ENCODE data around the gene PHACTR3. TPM values are rescaled to one million over a fixed set of nuclear protein-coding genes. Genes with fewer than 3 reads are reported as not detected.
"Not testable (repeated sequence)": the region's sequence is repeated elsewhere in the genome, so short reads cannot be mapped to it uniquely, and the experiment has no call there.

Gene PHACTR3
- total RNA-seq, 4 donors from 2014 or later = 1.4 to 7.2 (median 4.3) TPM

DNA sequence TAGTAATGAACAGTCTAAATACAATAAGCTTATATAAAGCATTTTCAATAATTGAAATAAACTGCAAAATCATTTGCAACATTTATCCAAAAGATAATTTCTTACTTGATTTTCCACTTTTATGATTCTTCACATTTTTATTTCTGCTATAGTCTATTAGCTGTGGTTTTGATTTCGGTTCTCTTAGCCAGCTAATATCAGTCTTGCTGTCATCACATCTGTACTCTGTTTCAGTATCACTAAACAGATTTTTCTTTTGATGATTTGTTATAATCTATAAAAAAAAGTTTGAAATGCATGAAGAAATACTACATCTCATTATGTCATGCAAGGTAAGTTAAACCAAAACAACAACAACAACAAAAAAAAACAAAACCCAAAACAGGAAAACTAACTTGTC lies 275.9 kb downstream of the PHACTR3 start:
- intact Hi-C loops (cut with DNase I; ENCODE audit: low total_unique reads) = no loop called here
- no peak overlapping the region for H3K4me3 ChIP-seq (ENCODE audit: low read depth, poor library complexity, severe bottlenecking)
- DNase-seq (ENCODE audit: low spot score in 2 of 2) = no peak
- WGBS, 2 donors = 74 to 82% methylated on average over 1 of the region's 1 CpG
- TF ChIP-seq, protein P1, sequence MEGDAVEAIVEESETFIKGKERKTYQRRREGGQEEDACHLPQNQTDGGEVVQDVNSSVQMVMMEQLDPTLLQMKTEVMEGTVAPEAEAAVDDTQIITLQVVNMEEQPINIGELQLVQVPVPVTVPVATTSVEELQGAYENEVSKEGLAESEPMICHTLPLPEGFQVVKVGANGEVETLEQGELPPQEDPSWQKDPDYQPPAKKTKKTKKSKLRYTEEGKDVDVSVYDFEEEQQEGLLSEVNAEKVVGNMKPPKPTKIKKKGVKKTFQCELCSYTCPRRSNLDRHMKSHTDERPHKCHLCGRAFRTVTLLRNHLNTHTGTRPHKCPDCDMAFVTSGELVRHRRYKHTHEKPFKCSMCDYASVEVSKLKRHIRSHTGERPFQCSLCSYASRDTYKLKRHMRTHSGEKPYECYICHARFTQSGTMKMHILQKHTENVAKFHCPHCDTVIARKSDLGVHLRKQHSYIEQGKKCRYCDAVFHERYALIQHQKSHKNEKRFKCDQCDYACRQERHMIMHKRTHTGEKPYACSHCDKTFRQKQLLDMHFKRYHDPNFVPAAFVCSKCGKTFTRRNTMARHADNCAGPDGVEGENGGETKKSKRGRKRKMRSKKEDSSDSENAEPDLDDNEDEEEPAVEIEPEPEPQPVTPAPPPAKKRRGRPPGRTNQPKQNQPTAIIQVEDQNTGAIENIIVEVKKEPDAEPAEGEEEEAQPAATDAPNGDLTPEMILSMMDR (IDR thresholded peaks at IDR 0.05) = no peak
- no peak for TF ChIP-seq POLR2A (IDR thresholded peaks at IDR 0.05)

DNA sequence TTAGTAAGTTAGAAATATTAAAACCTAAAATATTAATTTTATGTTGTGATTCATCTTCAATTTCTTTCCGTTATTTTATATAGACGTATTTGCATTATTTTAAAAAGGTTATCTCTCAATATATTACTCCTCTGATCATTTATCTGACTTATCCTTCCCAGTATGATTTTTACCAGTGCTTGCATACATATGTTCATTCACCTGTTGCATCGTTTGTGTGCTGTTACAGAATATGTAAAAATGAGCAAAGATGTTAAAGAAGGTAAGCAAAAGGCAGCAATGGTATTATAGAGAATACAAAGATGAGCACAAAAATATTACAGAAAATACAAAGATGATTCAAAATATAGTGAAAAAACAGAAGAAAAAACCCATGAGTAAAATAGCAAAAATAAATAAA lies 280.2 kb downstream of the PHACTR3 start:
- intact Hi-C loops (cut with DNase I; ENCODE audit: low total_unique reads) = no loop called here
- 88 to 93% methylated on average over 3 of the region's 3 CpGs for WGBS, 2 donors
- no peak overlapping the region for H3K4me3 ChIP-seq (ENCODE audit: low read depth, poor library complexity, severe bottlenecking)
- DNase-seq (ENCODE audit: low spot score in 2 of 2) = no peak
- TF ChIP-seq POLR2A (IDR thresholded peaks at IDR 0.05) = no peak
- TF ChIP-seq, protein P1 (IDR thresholded peaks at IDR 0.05) = no peak

DNA sequence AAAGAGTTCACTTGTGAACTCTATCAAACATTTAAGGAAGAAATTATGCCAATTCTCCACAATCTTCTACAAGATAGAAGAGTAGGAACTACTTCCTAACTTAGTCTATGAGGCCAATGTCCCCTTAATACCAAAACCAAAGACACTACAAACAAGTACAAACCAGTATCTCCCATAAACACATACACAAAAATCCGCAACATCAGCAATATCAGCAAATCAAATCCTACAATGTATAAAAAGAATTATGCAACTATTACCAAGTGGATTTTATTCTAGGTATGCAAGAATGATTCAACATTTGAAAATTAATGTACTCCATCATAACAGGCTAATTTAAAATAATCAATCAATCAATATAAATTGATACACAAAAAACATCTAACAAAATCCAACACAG lies 283.7 kb downstream of the PHACTR3 start:
- DNase-seq (ENCODE audit: low spot score in 2 of 2) = no peak
- intact Hi-C loops (cut with DNase I; ENCODE audit: low total_unique reads) = no loop called here
- no peak for TF ChIP-seq POLR2A (IDR thresholded peaks at IDR 0.05)
- TF ChIP-seq, protein P1 (IDR thresholded peaks at IDR 0.05) = no peak
- 95 to 96% methylated on average over 1 of the region's 1 CpG for WGBS, 2 donors
- no peak overlapping the region for H3K4me3 ChIP-seq (ENCODE audit: low read depth, poor library complexity, severe bottlenecking)

DNA sequence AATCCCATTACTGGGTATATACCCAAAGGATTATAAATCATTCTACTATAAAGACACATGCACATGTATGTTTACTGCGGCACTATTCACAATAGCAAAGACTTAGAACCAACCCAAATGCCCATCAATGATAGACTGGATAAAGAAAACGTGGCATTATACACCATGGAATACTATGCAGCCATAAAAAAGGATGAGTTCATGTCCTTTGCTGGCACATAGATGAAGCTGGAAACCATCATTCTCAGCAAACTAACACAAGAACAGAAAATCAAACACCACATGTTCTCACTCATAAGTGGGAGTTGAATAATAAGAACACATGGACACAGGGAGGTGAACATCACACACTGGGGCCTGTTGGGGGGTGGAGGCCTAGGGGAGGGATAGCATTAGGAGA lies 285.7 kb downstream of the PHACTR3 start:
- DNase-seq (ENCODE audit: low spot score in 2 of 2); intact Hi-C loops (cut with DNase I; ENCODE audit: low total_unique reads); H3K4me3 ChIP-seq (ENCODE audit: low read depth, poor library complexity, severe bottlenecking): not testable (repeated sequence)
- WGBS, 2 donors = 90 to 93% methylated on average over 2 of the region's 2 CpGs

DNA sequence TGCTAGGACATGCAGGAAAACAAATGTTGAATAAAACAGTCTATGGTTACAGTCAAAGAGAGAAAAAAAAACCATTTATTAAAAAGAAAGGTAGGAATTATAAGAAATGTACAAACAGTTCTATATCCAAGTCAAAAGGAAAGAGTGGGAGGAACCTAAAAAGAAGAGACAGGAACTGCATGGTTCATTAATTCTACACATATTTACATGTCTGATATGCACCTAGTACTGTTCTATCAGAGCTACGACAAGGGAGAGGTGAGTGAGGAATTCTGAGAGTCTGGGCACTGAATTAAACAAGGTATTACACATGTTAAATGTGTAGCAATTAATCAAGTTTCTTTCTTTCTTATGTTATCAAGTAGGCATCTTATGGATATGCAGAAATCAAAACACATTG lies 287.2 kb downstream of the PHACTR3 start:
- no peak for DNase-seq (ENCODE audit: low spot score in 2 of 2)
- H3K4me3 ChIP-seq (ENCODE audit: low read depth, poor library complexity, severe bottlenecking) = no peak overlapping the region
- intact Hi-C loops (cut with DNase I; ENCODE audit: low total_unique reads) = no loop called here
- TF ChIP-seq, protein P1 (IDR thresholded peaks at IDR 0.05) = no peak
- TF ChIP-seq POLR2A (IDR thresholded peaks at IDR 0.05) = no peak
- 79 to 84% methylated on average over 1 of the region's 1 CpG for WGBS, 2 donors

DNA sequence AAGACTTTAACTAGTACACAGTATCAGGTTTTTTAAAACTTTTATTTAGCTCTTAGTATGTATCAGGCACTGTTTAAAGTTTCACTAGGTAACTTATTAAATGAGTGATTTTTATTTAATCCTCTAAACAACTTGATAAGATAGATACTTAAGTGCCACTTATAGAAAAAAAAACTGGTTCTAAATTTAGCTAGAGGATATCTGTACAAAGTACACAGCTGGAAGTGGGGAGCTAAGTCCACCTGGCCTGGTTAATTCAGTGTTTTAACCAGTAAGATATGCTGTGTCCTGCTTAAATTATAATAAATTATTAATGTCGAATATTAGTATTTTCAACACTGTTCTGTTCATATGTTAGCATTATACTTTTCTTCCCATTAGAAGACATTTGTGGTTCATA lies 291.6 kb downstream of the PHACTR3 start:
- WGBS, 2 donors = 97 to 98% methylated on average over 1 of the region's 1 CpG
- intact Hi-C loops (cut with DNase I; ENCODE audit: low total_unique reads) = no loop called here
- H3K4me3 ChIP-seq (ENCODE audit: low read depth, poor library complexity, severe bottlenecking) = no peak overlapping the region
- DNase-seq (ENCODE audit: low spot score in 2 of 2) = no peak
- no peak for TF ChIP-seq POLR2A (IDR thresholded peaks at IDR 0.05)
- TF ChIP-seq, protein P1 (IDR thresholded peaks at IDR 0.05) = no peak

Measured in lower leg skin (tissue), 4 donors.